WTC11 (cell line): ENCODE results near the gene SUCLA2. TPM values are rescaled to one million over a fixed set of nuclear protein-coding genes. Genes with fewer than 3 reads are reported as not detected.

Experiments used
- ATAC-seq: fragments of 200-7000 bp; cut with Tn5 transposase; 2 replicates; pipeline ENCODE4 v1.10.0; 2021; ENCODE audit warnings: mild to moderate bottlenecking, moderate library complexity
- CTCF ChIA-PET: fragments of 300-600 bp; sonication (Branson Sonifier 250); formaldehyde crosslinking; loops from one replicate; lab custom pipeline; 2021; ENCODE audit warnings: antibody characterized with exemption; lab: Charles Lee
- POLR2A ChIA-PET: fragments of 350-600 bp; sonication (Branson Sonifier 250); formaldehyde crosslinking; loops from one replicate; lab custom pipeline; 2021; ENCODE audit warnings: antibody characterized with exemption; lab: Charles Lee
- DNase-seq: peaks from one replicate; pipeline ENCODE4 v3.0.0; 2021; ENCODE audit warnings: low spot score
- H3K27ac Mint-ChIP-seq: 2 replicates; pipeline ENCODE4 v1.8.0; 2021; ENCODE audit warnings: mixed read lengths
- H3K27me3 Mint-ChIP-seq: 2 replicates; pipeline ENCODE4 v1.8.0; 2021; ENCODE audit warnings: low read depth, mild to moderate bottlenecking, moderate library complexity, mixed read lengths
- H3K36me3 Mint-ChIP-seq: 2 replicates; pipeline ENCODE4 v1.8.0; 2021; ENCODE audit warnings: mixed read lengths
- H3K4me1 Mint-ChIP-seq: 2 replicates; pipeline ENCODE4 v1.8.0; 2022; ENCODE audit warnings: mixed read lengths
- H3K4me3 Mint-ChIP-seq: 2 replicates; pipeline ENCODE4 v1.8.0; 2021; ENCODE audit warnings: mild to moderate bottlenecking, moderate library complexity, mixed read lengths
- H3K9me3 Mint-ChIP-seq: 2 replicates; pipeline ENCODE4 v1.8.0; 2021; ENCODE audit warnings: mixed read lengths
- CBFB ChIP-seq: sonication (generic); formaldehyde crosslinking; IDR thresholded peaks from 2 replicates; pipeline ENCODE4 v1.8.1; 2022; ENCODE audit warnings: mild to moderate bottlenecking, low read depth, missing genetic modification reagents
- CTCF ChIP-seq: fragments of 200-600 bp; IDR thresholded peaks from 2 replicates; pipeline ENCODE4 v1.8.0; 2022; ENCODE audit warnings: antibody characterized with exemption
- EMX1 ChIP-seq: fragments of 250-450 bp; sonication (Bioruptor Pico); IDR thresholded peaks from 2 replicates; pipeline ENCODE4 v1.8.0; 2021; ENCODE audit warnings: mild to moderate bottlenecking
- FOXP1 ChIP-seq: sonication (generic); formaldehyde crosslinking; IDR thresholded peaks from 2 replicates; pipeline ENCODE4 v1.8.0; 2022; ENCODE audit warnings: missing genetic modification reagents, mild to moderate bottlenecking, moderate library complexity, borderline replicate concordance
- GTF2I ChIP-seq: fragments of 250-450 bp; sonication (Bioruptor Pico); conservative IDR thresholded peaks from 2 replicates; pipeline ENCODE4 v1.4.0; 2021; ENCODE audit warnings: mild to moderate bottlenecking
- KAT7 ChIP-seq: sonication (generic); formaldehyde crosslinking; IDR thresholded peaks from 2 replicates; pipeline ENCODE4 v1.8.1; 2023; ENCODE audit warnings: missing genetic modification reagents, mild to moderate bottlenecking, borderline replicate concordance
- MLX ChIP-seq: sonication (generic); formaldehyde crosslinking; IDR thresholded peaks from 2 replicates; pipeline ENCODE4 v1.8.1; 2023; ENCODE audit warnings: mild to moderate bottlenecking, missing genetic modification reagents, moderate library complexity
- NFATC4 ChIP-seq: fragments of 250-450 bp; sonication (Bioruptor Pico); IDR thresholded peaks from 2 replicates; pipeline ENCODE4 v1.9.0; 2021; ENCODE audit warnings: mild to moderate bottlenecking
- NFE2L1 ChIP-seq: sonication (generic); formaldehyde crosslinking; IDR thresholded peaks from 2 replicates; pipeline ENCODE4 v1.8.1; 2023; ENCODE audit warnings: missing genetic modification reagents
- PRRX2 ChIP-seq: fragments of 250-450 bp; sonication (Bioruptor Pico); IDR thresholded peaks from 2 replicates; pipeline ENCODE4 v1.8.0; 2021; ENCODE audit warnings: mild to moderate bottlenecking
- TEAD1 ChIP-seq: sonication (generic); formaldehyde crosslinking; IDR thresholded peaks from 2 replicates; pipeline ENCODE4 v1.8.0; 2022; ENCODE audit warnings: mild to moderate bottlenecking, missing genetic modification reagents
- TEAD4 ChIP-seq: sonication (generic); formaldehyde crosslinking; IDR thresholded peaks from 2 replicates; pipeline ENCODE4 v1.8.0; 2022; ENCODE audit warnings: mild to moderate bottlenecking, missing genetic modification reagents
- USF1 ChIP-seq: sonication (generic); formaldehyde crosslinking; IDR thresholded peaks from 2 replicates; pipeline ENCODE4 v1.8.0; 2022; ENCODE audit warnings: mild to moderate bottlenecking, missing genetic modification reagents
- ZNF219 ChIP-seq: sonication (generic); formaldehyde crosslinking; IDR thresholded peaks from 2 replicates; pipeline ENCODE4 v1.8.0; 2023; ENCODE audit warnings: missing genetic modification reagents, mild to moderate bottlenecking, borderline replicate concordance
- ZNF281 ChIP-seq: sonication (generic); formaldehyde crosslinking; IDR thresholded peaks from 2 replicates; pipeline ENCODE4 v1.8.0; 2023; ENCODE audit warnings: mild to moderate bottlenecking, missing genetic modification reagents
- ZNF396 ChIP-seq: fragments of 250-450 bp; sonication (Bioruptor Pico); IDR thresholded peaks from 2 replicates; pipeline ENCODE4 v1.8.0; 2021; ENCODE audit warnings: mild to moderate bottlenecking, moderate library complexity, borderline replicate concordance
- ZNF423 ChIP-seq: fragments of 250-450 bp; sonication (Bioruptor Pico); IDR thresholded peaks from 2 replicates; pipeline ENCODE4 v2.1.2; 2022; ENCODE audit warnings: mild to moderate bottlenecking, moderate library complexity
- ZNF532 ChIP-seq: fragments of 250-450 bp; sonication (Bioruptor Pico); IDR thresholded peaks from 2 replicates; pipeline ENCODE4 v1.9.0; 2021; ENCODE audit warnings: mild to moderate bottlenecking, borderline replicate concordance
- ZNF671 ChIP-seq: fragments of 250-450 bp; sonication (Bioruptor Pico); IDR thresholded peaks from 2 replicates; pipeline ENCODE4 v1.8.0; 2021; ENCODE audit warnings: mild to moderate bottlenecking
- total RNA-seq: library from RNA; stranded (reverse); gene quantifications from 3 replicates; pipeline ENCODE4 v1.2.3, GENCODE V29; 2021

Gene SUCLA2
- total RNA-seq, 1 experiment from 2014 or later, result 66.8 TPM

- no peak overlapping the region for H3K27ac Mint-ChIP-seq
- no peaks in the 10 kb centered on the region for H3K27me3 Mint-ChIP-seq
- H3K36me3 Mint-ChIP-seq, result peaks cover 61% of the 10 kb centered on the region
- TF ChIP-seq EMX1 (no peak), MLX (CRISPR knock-in tag) (no peak), TEAD4 (no peak), CBFB (CRISPR knock-in tag) (no peak), ZNF281 (CRISPR knock-in tag) (no peak), NFATC4 (no peak), ZNF671 (CRISPR knock-in tag) (no peak), USF1 (CRISPR knock-in tag) (no peak), ZNF423 (CRISPR knock-in tag) (no peak), ZNF532 (CRISPR knock-in tag) (no peak), NFE2L1 (CRISPR knock-in tag) (no peak), CTCF (no peak), PRRX2 (CRISPR knock-in tag) (no peak), KAT7 (CRISPR knock-in tag) (no peak), ZNF396 (no peak), ZNF219 (CRISPR knock-in tag) (no peak), GTF2I (CRISPR knock-in tag) (no peak), TEAD1 (CRISPR knock-in tag) (no peak), FOXP1 (no peak)
- CTCF ChIA-PET, result interaction anchor here (0.7 kb wide), 1 partner anchor 103 kb away, joined by 3 read pairs; no protein-coding TSS in a partner anchor
- H3K9me3 Mint-ChIP-seq, result 0 out of 2 replicates have a peak, but pooled peaks cover 3% of the 10 kb centered on the region
- DNase-seq (no peak), ATAC-seq (no peak)
- no peaks in the 10 kb centered on the region for H3K4me1 Mint-ChIP-seq
- H3K4me3 Mint-ChIP-seq, result no peak overlapping the region
- POLR2A ChIA-PET, result no interaction called here
Observed at GRCh38 chr13:47991859-47992258, 9.2 kb downstream of the SUCLA2 start.
